Measurements from ENCODE around the gene MEGF6.

The MEGF6 gene

DNA sequence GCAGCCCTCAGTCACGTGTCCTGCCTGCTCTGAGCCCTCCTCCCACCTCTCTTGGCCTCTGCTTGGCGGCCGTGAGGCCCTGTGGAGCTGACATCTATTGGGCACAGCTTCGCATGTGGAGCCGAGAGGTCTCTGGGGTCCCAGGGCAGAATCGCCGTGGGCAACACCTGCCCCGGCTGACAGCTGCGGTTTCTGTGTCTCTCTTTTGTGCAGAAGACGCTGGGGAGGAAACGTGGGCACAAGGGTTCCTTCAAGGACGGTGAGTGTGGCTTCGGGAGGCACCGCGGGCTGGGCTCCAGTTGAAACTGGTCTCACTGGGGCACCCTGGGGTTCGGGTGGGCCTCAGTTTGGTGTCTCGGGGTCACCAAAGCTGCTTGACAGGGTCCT lies 145.4 kb downstream of the MEGF6 start:
- no peak for DNase-seq

DNA sequence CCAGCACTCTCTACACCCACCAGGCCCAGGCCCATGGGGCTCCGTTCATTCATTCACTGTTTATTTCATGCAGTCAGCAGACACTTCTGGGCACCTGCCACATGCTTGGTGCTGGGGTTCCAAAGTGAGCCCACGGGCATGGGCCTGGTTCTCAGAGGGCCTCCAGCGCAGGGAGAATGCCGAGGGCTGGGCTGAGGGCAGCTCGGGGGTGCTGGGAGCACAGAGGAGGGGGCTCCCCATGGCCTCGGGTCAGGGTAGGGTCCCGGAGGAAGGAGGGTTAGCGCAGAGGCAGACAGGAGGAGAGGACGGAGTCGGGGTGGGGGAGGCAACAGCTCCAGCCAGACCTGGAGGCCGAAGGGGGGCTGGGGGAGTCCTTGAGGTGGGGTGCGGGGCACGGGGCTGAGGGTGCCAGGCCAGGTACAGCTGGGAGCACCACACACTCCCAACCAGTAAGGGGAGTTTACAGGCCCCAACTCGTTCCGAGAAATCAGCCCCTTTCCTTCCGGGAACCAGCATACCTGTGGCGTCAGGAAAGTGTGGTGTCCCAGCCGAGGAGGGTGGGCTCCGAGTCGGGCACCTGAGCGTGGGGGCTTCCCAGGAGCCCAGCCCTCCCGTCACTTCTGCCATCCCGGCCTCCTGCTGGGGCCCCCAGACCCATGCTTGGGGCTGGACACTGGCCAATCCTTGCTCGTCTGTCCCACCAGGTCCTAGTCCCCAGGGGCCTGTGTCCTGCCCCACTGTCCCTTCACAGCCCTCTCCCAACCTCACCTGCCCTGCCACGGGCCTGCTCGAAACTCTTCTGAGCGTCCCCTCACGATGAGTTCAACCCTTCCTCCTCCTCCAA lies 146.0 kb downstream of the MEGF6 start:
- no peak for DNase-seq

DNA sequence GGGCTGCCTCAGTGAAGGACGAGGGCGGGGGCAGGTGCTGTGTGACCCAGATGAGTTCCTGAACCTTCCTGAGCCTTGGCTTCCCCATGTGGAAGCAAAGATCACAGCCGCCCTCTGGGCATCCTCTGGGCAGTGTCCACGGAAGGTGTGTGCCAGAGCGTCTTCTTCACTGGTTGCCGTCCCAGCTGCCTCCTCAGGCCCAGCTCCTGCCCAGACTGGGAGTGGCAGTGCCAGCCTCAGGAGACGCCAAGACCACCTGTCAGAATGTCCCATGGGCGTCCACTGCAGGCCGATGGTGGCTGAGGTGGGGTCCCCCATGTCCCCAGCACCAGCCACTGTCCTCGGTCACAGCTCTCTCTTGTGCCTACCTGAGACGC lies 146.7 kb downstream of the MEGF6 start:
- no peak for DNase-seq

DNA sequence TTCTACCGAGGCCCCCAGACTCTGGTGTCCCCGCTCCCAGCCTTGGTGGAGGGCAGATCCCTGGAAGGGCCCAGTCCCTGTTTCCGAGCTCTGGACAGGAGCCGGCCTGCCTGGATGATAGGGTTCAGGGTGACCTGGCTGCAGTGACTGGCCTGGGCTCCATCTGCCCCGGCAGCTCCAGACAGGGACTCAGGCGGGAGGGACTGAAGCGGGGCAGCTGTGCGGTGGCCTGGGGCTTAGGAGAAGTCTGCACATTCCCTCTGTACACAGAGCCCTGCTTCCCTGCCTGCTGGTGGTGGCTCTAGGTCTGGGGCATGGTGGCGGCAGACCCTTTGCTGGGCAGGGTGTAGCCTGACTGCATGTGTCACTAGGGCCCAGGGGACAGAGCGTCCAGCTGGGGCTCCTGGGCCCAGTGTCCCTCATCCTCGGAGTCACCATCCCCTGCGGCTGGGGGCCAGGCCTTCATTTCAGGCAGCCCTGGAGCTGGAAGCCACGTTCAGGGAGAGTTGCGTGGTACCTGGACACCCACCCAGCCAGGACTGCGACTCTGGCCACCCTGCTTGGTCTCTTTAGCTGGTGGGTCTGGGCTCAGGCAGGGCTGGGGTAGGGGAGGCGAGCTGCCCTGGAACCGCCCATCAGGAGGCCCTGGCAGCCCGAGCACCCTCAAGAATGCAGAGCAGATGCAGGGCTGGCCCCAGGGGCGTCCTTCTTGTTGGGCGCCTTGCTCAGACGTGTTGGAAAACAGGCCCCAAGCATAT lies 147.2 kb downstream of the MEGF6 start:
- no peak for DNase-seq

DNA sequence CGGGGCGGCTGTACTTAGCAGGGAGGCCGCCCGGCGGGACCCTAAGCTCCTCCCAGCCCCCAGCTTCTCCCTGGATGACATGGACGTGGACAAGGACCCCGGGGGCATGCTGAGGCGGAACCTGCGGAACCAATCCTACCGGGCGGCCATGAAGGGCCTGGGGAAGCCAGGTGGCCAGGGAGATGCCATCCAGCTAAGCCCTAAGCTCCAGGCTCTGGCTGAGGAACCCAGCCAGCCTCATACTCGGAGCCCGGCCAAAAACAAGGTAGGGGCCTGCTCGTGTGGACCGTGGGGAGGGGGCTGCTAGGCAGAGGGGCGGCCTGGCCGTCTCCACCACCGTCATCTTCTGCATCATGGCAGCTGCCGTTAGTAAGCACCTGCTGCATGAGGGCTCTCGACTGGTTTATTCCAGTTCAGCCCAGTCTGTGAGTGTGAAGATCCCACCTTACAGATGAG lies 147.9 kb downstream of the MEGF6 start:
- no peak for DNase-seq

DNA sequence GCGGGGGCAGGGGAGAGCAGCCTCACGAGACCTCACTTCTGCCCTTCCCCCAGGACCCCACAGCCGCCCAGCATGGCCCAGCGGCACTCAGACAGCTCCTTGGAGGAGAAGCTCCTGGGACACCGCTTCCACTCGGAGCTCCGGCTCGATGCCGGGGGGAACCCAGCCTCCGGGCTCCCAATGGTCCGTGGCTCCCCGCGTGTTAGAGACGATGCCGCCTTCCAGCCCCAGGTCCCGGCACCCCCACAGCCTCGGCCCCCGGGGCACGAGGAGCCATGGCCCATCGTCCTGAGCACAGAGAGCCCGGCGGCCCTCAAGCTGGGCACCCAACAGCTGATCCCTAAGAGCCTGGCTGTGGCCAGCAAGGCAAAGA lies 148.3 kb downstream of the MEGF6 start:
- DNase-seq, result no peak

DNA sequence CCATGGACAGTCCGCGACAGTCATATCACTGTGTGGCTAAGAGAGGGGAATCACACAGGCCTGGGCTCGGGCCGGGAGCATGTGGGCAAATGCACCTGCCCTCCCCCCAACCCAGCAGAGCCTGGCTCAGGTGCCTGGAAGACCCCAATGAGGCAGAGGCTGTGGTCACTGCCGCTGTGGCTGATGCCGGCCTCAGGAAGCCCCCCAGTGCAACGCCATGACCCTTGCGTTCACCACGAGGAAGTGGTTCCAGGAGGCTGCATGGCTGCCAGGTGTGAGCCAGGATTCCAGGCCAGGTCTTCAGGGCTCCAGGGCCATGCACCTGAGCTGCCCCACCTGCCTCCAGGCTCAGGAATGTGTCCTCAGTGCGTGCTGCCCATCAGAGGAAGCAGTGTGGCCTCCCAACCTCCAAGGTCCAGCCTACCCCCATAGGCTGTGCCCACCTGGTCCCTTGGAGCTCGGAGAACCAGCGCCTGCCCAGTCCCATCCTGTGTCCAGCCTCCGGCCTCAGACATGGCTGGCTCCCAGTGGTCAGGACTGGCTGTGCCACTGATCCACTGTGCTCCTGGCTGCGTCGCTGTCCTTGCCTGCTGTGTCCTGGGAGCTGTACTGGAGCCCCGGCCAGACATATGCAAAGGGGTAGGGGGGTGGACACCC lies 148.8 kb downstream of the MEGF6 start:
- no peak for DNase-seq

DNA sequence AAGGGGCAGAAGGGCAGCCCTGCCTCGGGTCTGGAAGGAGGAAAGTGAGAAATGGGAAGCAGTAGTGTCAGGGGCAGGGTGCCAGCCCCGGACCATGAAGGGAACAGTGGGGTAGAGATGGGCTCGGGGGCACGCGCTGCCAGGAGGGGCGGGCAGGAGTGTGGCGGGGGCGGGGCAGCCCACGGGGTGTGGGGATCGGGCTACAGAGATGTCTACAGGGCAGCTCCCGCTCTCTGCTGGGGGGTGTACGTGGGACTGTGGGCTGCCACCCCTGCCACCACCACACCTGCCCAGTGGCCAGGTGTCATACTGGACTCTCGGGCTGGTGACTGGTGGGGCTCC lies 149.4 kb downstream of the MEGF6 start:
- DNase-seq, result no peak

DNA sequence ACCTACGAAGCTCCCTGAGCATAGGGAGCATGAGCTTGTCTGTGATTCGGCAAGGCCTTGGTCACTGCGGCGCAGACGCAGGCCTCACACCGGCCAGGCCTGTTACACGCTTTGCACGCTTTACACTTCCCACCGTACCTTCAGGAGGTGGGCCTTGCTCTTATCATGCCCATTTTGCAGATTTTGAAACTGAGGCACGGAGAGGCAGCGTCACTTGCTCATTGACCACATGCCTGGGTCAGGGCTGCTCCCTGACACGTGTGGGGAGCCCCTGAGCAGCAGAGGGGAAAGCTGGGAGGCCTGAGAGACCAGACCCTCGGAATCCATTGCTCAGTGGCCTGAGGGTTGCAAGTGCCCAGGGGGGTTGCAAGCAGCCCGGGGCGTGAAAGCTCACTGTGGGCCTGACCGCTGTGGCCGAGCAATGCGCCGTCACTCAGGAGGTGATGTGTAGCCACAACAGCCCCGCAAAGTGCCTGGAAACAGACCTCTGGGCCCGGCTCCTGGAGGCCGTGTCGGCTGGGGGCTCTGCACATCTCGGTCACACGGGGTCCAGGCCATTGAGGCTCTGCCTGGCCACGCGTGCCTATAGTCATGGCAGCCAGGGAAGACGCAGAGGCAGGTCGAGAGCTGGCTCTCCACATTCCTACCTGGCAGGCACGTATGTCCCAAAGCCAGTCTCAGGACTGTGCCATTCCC lies 149.9 kb downstream of the MEGF6 start:
- no peak for DNase-seq

DNA sequence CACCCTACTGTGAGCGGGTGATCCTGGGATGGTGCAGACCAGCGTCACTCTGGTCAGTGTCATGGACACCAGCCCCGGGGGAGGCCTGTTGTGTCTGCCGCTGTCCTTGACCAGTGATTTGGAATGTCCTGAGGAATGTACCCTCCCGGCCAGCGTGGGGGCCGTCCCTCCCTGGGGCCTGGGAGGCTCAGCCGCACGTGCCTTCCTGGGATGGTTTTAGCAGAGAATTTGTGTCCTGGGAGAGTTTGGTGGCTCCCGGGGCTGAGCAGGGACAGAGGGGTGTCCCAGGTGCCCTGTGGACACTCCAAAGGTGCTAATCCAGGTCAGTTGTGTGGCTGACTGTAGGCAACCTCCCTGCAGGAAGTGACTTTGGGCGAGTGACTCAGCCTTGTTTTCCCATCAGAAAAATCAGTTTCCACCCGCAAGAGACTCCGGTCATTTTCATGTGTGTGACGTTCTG lies 150.6 kb downstream of the MEGF6 start:
- DNase-seq, result no peak

DNA sequence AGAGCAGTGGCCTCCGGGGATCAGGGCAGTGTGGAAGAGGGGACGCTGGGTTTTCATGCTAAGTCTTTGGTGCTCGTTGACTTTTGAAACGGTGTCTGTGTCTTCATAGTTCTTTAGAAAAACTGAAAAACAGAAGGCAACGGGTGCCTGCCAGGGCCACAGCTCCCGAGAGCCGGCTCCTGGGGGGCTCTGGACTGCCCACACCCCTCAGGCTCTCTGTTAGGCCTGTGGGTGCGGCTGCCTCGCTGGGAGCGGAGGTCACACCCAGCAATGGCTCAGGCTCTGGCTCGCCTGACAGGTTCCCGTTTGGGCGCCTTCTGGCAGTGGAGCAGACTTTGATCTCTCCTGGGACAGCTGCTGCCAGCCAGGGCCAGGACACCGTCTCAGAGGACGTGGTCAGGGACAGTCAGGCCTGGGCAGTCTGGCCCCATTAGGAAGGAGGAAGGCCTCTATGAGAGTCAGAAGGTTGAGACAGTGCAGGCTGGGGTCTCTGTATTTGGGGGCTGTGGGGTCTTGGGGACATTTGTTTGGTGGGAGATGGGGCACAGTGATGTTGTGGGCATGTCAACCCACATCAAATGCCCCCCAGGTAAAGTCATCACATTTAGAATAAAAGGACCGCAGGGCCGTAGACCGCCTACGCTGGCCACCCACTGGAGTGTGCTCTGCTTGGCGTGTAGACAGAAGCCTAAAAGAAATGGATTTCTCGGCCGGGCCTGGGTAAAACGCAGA lies 151.2 kb downstream of the MEGF6 start:
- no peak for DNase-seq

DNA sequence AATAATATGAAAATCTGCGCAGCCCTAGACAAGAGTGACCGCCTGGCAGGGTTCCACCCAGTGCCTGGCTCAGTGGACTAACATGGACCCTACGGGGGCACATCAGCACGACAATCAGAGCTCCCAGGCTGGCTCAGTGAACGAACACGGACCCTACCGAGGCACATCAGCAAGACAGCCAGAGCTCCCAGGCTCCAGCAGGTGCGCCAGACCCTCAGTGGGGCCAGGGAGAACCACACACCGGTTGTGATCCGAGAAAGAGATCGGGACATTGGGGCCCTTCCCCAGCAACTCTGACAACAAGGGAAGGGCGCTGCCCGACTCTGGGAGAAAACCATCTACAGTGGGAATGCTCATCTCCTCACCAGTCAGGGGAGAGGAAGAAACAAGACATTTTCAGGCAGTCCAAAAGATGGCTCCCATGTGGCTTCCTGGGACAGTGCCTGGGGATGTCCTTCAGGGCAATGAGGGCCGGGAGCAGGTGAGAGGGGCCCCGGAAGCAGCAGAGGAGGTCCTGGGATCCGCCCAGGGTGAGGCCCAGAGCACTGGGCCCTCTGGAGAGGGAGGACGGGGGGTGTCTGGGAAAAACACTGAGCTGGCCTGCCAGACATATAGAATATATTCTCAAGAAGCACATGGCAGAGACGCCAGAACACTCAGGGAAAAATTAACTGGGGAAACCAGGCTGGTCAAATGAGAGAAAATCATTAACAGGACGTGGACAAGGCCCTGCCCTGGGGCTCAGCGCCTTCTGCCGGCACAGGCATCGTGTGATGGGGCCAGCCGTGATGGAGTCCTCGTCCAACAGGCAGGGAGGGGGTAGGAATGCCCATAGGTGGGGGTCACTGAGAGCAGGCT lies 152.0 kb downstream of the MEGF6 start:
- DNase-seq, result no peak

DNA sequence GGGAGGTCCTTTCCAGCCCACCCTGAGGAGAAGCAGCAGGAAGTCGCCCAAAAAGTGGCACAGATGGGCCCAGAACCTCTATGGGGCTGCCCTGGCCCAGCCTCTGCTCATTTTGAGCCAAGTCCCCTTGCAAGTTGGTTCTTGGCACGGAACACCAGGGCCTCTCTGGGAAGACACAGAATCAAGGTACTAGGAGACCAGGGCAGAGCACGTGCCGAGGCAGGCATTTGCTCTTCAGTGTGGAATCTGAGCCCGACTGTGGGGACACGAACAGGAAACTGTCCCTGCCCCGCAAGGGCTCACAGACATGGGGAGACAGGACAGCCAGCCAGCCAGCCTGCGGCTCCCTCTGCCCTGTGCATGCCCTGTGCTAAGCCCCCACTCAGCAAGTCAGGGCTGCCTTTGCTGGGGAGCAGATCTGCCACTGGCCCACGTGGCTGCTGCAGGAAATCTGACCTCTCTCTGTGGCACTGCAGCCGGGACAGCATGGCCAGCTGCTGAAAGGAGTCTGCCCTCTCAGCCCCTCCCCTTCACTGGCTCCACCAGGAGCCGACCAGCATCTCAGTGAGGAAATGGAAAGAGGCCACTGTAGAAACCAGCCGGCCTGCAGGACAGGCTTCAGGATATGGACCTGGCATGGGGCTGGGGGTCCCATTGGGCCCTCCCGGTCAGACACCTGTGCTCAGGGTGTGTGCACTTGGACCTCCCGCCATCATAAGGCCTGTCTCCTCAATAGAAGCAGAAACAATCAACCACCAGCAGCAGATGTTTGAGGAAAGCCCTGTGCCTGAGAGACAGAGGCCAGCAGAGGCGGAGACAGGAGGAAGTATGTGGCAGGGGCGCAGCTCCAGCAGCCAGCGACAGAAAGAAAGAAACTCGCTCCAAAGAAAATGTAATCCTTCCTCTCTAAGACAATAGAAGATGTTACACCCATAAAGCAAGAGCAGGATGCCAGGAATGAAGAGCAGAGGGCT lies 153.1 kb downstream of the MEGF6 start:
- no peak for DNase-seq

DNA sequence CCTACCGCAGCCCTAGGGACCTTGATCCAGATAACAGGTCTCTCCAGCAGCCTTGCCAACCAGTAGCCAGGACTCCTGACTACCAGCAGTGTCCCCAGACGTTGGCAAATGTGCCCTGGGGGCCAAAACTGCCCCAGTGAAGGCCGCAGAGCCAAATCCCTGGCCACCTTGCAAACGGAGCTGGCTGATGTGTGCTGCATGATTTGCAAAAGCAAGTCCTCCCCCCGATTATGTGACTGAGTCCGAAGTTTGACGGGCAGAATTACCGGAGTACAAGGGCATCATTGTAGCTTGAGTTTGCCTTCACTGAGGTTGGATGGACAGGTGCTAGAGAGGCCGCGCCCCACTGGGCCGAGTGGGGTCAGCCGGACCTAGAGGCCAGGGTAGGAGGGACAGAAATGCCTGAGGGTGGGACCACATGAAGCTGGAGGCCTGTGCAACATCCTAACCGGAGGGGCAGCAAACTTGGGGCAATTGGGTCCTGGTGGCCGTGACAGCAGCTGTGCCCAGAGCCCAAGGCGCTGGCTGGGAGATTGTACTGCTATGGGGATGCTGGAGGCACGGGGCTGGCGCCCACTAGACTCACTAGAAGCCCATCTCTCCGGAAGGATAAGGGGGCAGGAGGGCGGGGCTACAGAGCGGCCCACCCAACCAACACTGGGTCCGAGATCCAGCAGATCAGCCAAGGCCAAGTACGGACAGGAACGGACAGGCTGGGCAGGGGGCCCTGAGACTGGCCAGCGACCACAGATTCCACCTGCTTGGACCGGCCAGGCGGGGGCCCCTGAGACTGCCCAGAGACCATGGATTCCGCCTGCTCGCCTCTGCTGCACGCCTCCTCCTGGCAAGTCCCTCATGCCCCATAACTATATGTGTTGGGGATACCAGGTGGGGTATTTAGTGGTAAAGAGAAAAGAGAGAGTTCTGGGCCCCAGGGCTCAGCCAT lies 154.1 kb downstream of the MEGF6 start:
- no peak for DNase-seq

DNA sequence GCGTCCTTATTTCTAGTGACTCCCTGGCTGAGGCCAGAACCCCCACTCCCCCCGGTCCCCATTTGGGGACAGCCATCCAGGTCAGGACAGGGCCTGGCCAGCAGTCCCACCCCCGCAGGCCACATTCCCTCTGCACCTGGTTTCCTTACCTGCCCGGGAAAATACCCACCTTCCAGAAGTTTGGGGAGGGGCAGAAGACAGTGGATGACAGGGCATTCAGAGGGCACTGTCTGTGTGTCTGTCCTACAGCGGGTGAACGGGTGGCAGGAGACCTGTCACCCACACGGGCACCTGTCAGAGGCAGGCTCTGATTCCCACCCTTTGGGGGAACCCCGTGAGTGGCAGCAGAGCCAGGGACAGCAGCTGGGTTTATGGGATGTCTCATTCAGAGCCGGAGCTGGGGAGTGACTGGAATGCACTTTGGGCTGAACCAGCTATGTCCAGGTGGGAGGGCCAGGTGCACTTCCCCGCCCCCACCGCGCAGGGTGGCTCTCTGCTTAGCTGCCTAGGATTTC lies 154.8 kb downstream of the MEGF6 start:
- DNase-seq, result no peak

DNA sequence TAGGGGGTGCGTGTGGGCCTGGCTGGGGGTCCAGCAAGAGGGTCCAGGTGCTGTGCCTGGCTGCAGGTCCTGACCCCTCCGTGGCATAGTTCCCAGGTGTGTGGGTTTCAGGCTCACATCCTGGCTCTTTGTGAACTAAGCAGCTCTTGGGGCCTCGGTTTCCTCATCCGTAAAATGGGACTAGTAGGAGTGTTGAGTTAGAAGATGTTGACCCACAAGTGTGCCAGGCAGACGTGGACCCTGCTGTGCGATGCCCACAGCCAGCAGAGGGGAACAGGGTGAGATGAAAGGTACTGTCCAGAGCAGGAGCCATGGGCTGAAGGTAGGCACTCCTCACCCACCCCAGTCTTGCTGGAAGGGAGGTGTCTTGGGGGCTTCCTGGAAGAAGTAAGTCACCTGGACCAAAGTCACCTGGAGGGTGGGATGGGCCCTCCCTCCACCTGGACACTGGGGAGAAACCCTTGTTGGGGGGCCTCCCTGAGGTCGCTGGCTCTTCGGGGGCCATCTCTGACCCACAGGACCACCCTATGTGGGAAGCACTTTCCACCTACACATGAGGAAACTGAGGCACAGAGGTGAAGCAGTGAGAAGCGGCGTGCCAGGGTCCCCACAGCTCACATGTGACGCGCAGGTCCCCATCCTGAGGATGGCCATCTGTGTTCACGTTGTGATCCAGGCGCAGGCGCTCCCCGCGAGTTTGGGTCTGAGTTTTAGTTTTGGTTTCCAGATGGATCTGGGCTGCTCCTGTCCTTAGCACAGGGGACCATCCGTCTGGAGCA lies 155.4 kb downstream of the MEGF6 start:
- DNase-seq, result no peak

DNA sequence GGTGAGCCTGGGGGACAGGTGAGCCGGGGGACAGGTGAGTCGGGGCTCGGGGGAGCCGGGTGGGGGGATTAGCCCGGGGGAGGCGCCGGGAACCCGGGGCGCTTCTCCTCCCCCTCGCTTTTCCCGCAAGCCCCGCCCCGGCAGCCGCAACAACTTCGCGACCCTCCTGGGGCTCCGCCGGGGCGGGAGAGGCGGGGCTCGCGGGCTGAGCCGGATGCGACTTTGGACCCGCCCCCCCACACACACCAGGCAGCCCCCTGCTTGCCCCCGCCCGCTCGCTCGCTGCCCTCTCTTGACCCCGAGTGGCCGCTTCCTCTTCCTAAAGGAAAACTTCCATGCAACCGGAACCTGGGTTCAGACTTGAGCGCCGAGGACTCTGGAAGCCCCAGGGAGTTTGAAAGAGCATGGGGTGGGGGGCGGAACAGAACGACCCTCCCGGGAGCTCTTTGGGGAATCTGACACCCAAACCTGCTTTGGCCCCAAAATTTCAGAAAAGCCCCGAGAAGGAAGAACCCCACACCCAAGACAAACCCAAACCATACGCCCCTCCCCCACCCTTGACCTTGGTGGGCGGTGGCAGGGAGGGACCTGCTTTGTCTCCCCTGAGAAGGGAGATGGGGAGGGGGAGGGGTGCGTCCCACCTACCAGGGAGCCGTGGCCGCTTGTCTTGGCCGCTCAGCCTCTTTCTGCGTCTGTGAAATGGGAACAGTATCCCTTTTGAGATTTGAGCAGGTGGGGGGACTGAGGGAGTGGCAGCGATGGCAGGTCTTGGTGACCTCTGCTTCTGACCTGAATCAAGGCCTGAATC lies 156.3 kb downstream of the MEGF6 start:
- peak in 1 of 2 donors; percentile 27 for DNase-seq

All from CD4-positive, alpha-beta T cell treated with Interferon alpha-2 for 1 hour (primary cell).